WTC11 (cell line): ENCODE results near the gene MARCKSL1.
A peak's percentile ranks its signal among the peaks of the same experiment; 100 is the strongest.

ENCODE experiments used
- CREB1 ChIP-seq: sonication (generic); formaldehyde crosslinking; IDR thresholded peaks from 2 replicates; pipeline ENCODE4 v1.8.0; 2023; ENCODE audit warnings: mild to moderate bottlenecking, missing genetic modification reagents
- NR2C2 ChIP-seq: sonication (generic); formaldehyde crosslinking; IDR thresholded peaks from 2 replicates; pipeline ENCODE4 v1.8.0; 2022; ENCODE audit warnings: mild to moderate bottlenecking, missing genetic modification reagents
- TF ChIP-seq, protein P1 (sequence below): sonication (generic); formaldehyde crosslinking; IDR thresholded peaks from 2 replicates; pipeline ENCODE4 v1.8.1; 2023; ENCODE audit warnings: mild to moderate bottlenecking, missing genetic modification reagents, borderline replicate concordance
- TF ChIP-seq, protein P2 (sequence below): sonication (generic); formaldehyde crosslinking; IDR thresholded peaks from 2 replicates; pipeline ENCODE4 v1.8.1; 2023; ENCODE audit warnings: mild to moderate bottlenecking, missing genetic modification reagents, moderate library complexity
- TF ChIP-seq, protein P3 (sequence below): fragments of 200-600 bp; IDR thresholded peaks from 2 replicates; pipeline ENCODE4 v1.8.0; 2022; ENCODE audit warnings: antibody characterized with exemption

DNA sequence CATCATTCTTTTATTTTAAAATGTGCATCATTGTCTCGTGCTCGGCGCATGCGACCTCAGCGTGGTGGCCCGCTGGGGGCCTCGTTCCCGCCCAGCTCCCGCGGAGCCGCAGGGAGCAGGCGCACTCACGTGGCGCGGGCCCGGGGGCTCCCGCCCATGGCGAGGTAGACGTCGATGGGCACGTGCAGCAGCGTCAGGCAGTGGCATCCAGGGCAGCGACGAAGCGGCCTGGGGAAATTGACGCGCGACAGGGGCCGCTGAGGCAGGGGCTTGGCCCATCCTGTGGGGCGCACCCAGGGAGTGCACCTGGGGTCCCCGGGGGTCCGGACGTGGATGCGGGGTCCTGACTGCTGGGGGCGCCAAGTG, 25.3 kb upstream of the MARCKSL1 start:
- TF ChIP-seq CREB1 (CRISPR knock-in tag) (peak; percentile 51; the same call in 1 of the 2 replicates), NR2C2 (CRISPR knock-in tag) (0 out of 2 replicates have a peak, but pooled peaks have one; percentile 60)
- TF ChIP-seq, protein P1, sequence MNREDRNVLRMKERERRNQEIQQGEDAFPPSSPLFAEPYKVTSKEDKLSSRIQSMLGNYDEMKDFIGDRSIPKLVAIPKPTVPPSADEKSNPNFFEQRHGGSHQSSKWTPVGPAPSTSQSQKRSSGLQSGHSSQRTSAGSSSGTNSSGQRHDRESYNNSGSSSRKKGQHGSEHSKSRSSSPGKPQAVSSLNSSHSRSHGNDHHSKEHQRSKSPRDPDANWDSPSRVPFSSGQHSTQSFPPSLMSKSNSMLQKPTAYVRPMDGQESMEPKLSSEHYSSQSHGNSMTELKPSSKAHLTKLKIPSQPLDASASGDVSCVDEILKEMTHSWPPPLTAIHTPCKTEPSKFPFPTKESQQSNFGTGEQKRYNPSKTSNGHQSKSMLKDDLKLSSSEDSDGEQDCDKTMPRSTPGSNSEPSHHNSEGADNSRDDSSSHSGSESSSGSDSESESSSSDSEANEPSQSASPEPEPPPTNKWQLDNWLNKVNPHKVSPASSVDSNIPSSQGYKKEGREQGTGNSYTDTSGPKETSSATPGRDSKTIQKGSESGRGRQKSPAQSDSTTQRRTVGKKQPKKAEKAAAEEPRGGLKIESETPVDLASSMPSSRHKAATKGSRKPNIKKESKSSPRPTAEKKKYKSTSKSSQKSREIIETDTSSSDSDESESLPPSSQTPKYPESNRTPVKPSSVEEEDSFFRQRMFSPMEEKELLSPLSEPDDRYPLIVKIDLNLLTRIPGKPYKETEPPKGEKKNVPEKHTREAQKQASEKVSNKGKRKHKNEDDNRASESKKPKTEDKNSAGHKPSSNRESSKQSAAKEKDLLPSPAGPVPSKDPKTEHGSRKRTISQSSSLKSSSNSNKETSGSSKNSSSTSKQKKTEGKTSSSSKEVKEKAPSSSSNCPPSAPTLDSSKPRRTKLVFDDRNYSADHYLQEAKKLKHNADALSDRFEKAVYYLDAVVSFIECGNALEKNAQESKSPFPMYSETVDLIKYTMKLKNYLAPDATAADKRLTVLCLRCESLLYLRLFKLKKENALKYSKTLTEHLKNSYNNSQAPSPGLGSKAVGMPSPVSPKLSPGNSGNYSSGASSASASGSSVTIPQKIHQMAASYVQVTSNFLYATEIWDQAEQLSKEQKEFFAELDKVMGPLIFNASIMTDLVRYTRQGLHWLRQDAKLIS (CRISPR knock-in tag), result 0 out of 2 replicates have a peak, but pooled peaks have one; percentile 17
- TF ChIP-seq, protein P2, sequence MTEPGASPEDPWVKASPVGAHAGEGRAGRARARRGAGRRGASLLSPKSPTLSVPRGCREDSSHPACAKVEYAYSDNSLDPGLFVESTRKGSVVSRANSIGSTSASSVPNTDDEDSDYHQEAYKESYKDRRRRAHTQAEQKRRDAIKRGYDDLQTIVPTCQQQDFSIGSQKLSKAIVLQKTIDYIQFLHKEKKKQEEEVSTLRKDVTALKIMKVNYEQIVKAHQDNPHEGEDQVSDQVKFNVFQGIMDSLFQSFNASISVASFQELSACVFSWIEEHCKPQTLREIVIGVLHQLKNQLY (CRISPR knock-in tag), result no peak
- TF ChIP-seq, protein P3, sequence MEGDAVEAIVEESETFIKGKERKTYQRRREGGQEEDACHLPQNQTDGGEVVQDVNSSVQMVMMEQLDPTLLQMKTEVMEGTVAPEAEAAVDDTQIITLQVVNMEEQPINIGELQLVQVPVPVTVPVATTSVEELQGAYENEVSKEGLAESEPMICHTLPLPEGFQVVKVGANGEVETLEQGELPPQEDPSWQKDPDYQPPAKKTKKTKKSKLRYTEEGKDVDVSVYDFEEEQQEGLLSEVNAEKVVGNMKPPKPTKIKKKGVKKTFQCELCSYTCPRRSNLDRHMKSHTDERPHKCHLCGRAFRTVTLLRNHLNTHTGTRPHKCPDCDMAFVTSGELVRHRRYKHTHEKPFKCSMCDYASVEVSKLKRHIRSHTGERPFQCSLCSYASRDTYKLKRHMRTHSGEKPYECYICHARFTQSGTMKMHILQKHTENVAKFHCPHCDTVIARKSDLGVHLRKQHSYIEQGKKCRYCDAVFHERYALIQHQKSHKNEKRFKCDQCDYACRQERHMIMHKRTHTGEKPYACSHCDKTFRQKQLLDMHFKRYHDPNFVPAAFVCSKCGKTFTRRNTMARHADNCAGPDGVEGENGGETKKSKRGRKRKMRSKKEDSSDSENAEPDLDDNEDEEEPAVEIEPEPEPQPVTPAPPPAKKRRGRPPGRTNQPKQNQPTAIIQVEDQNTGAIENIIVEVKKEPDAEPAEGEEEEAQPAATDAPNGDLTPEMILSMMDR, result no peak
